HG02588 (cell line): ENCODE results near the gene STARD13.
A peak's percentile ranks its signal among the peaks of the same experiment; 100 is the strongest.

Experiments used
- ATAC-seq: cut with Tn5 transposase; IDR thresholded peaks from one replicate; pipeline ENCODE4 v1.9.1; 2021; ENCODE audit warnings: mild to moderate bottlenecking, moderate library complexity; ENCODE audit not compliant: unreplicated experiment

STARD13 gene

DNA sequence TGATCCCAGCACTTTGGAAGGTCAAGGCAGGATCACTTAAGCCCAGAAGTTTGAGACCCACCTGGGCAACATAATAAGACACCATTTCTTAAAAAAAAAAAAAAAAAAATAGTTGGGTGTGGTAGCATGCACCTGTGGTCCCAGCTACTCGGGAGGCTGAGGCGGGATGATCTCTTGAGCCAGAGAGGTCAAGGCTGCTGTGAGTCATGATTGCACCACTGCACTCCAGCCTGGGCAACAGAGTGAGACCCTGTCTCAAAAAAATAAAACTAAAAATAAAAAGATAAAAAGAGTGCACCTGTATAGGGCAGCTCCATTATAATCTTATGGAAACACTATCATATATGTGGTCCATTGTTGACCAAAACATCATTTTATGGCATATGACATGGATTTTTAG lies 25.5 kb upstream of the STARD13 start:
- no peak for ATAC-seq

DNA sequence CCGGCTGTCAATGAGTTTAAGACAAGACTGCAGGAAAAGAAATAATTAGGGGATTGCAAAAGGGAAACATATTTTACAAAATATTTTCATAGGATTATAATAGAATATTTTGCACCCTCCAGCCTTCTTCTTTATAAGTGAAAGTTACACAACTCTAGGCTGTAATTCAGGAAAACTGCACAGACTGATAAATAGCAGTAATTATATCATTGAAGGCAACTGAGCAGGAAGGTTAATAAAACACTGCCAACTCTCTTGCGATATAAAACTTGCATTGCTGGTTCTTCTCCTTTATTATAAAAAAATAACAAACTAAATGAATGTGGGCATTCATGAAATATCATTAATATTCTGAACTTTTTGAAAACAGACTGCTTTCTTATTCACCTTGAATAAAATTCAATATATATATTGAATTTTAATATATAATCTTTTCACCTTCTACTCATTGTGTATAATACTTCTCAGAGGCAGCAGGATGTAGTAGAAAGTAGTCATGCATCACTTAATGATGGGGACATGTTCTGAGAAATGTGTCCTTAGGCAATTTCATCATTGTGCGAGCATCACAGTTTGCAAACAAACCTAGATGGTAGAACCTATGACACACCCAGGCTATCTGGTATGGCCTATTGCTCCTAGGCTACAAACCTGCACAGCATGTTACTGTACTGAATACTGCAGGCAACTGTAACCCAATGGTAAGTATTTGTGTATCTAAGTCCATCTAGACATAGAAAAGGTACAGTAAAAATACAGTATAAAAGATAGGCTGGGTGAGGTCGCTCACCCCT lies 24.9 kb upstream of the STARD13 start:
- ATAC-seq = no peak

DNA sequence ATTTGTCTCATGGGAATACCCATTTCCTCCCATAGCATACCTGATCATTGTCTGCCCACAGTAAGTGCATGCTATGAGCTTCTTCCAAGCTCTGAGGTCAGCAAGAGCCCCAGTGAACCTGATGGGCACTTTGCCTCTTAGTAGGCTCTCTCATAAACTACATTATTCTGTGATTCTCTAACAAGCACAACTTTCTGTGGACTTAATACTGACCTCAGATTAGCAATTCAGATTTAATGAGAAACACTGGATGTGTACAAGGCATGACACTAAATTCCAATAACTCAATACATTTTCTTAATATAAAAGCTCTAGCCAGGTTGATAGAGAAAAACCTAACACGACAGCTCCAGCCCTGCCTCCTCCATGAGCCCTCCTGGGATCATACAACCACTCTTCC lies 23.3 kb upstream of the STARD13 start:
- no peak for ATAC-seq

DNA sequence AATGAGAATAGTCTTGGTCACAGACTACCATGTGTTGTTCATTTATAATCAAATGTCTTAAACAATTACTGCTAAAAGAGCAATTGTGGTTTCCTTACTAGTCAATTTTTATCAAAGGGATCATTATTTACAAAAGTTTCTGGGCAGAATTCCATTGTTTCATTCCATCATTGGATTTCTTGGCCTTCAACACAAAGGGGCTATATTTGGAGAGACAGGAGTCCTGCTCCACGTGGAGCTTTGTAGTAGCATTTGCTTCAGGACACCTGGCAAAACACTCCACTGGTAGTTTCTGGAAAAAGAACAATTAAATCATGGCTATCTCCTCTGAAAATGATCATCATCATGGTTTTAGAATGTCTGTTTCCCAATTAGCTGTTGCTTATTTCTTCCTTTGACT lies 22.3 kb upstream of the STARD13 start:
- ATAC-seq = no peak

DNA sequence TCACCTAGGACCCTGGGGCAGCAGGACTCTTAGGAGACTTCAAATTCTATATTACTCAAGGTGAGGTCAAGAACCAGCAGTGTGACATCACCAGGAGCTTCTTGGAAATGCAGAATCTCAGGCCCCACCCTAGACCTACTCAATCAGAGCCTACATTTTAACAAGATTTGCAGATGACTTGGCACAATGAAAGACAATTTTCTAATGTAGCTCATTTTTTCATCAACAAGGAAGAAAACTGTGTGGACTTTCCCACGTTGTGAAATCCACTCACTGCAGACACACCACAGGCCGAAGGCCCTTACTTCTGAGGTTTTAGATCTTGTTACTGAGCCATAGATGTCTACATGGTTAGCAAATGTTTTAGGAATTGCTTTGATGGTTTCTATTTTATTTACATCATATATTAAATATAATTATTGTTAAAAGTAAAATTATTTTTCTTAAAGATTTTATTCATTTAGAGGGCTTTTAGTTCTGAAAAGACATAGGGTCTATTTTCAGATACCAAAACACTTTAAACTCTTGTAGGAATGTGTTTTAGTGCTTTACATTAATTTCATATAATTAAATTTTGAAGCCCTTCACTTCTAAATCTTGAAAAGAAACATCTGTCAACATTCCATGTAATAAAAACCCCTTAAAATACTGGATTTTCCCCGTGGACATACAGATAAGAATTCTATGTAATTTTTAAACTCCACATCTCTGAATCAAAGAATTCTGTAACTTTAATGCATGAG lies 18.5 kb upstream of the STARD13 start:
- no peak for ATAC-seq

DNA sequence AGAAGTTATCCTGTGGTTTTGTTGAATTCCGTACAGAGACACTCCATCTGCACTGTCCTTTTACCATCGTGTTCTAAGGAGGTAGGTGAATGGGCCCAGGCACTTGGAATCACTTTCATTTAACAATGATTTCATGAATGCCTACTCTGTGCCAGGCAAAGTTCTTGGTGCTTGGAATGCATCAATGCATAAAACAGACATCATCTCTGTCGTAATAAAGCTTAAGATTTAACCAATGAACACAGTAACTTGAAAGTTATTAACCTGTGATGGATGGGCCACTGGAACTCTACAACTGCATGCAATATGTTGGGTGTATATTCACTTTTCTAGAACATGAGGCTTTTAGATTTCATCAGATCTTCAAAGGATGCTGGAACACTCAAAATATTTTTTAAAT lies 14.1 kb upstream of the STARD13 start:
- no peak for ATAC-seq

DNA sequence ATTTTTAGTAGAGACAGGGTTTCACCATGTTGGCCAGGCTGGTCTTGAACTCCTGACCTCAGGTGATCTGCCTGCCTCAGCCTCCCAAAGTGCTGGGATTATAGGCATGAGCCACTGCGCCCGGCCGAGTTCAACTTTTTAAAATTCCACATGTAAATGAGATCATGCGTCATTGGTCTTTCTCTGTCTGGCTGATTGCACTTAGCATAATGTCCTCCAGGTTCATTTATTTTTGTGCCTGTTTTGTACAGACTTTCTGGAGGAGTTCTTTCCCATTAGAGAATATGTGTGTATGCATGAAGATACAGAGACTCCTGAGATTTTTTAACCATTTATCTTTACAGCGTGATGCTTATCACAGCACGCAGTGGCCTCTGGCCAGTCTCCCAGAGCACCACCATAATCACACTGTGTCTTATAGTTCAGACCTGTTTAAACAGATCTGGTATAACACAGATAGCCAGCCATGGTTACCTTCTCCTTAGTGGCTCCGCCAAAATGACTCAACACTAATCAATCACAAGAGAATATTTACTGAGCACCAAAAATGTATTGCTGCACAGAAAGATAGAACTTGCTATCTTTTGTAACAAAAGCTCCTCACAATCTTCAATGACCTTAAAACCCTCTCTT lies 11.4 kb upstream of the STARD13 start:
- no peak for ATAC-seq

DNA sequence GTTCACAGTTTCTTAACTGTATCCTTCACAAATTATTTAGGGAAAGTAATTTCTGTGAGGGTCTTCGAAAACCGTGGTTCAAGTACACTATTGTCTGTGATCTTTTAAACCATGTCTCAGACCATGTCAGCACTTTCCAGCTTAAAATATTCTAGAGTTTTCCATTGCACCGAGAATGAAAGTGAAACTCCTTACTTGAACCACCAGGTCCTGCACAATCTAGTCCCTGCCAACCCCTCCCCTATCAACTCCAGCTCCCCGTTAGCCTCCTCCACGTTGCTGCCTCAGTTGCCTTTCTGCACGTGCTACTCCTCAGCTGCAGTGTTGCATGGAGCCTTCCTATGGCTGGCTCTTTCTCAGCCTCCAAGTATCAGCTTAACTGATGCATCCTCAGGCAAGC lies 7.2 kb upstream of the STARD13 start:
- ATAC-seq = no peak

DNA sequence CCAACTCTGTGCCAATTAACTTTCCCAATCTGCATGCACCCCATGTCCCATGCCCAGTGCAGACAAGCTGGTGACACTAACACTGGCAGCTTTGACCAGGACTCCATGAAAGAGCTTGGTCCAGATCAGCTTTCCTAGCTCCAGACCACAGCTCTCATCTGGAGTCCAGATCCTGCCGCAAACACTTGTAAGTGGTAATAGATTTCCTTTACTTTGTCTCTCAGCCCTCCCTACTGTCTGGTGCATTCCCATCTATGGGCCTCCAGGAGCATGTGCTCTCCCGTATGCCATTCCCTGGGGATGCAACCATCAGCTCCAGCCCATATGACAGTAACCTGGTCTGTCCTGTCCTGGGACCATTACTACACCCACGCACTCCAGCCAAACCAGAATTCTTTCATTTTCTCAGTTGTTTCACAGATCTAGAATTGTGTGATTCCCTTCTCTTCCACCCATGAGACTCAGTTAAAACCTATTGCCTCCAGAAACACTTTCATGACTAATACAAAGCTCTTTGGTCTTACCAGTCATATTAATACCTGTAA lies 4.9 kb upstream of the STARD13 start:
- ATAC-seq = no peak

DNA sequence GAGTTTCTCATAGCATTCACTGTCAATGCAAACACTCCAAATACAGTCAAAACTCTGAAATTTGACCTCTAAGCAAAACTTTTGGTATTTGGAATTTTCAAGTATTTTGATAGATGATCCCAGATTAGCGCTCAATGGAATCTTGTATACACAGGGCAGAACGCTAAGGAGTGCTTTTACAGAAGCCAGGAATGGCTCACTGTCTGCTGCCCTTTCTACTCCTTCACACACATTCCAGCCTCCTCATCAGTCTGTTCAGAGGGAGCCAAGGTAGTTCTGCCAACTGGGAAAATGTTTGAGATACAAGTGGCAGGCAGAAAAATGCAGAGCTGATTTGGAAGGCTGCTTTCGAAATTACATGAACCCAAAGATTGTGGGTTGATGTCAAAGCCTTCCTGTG lies 4.4 kb upstream of the STARD13 start:
- ATAC-seq = no peak

DNA sequence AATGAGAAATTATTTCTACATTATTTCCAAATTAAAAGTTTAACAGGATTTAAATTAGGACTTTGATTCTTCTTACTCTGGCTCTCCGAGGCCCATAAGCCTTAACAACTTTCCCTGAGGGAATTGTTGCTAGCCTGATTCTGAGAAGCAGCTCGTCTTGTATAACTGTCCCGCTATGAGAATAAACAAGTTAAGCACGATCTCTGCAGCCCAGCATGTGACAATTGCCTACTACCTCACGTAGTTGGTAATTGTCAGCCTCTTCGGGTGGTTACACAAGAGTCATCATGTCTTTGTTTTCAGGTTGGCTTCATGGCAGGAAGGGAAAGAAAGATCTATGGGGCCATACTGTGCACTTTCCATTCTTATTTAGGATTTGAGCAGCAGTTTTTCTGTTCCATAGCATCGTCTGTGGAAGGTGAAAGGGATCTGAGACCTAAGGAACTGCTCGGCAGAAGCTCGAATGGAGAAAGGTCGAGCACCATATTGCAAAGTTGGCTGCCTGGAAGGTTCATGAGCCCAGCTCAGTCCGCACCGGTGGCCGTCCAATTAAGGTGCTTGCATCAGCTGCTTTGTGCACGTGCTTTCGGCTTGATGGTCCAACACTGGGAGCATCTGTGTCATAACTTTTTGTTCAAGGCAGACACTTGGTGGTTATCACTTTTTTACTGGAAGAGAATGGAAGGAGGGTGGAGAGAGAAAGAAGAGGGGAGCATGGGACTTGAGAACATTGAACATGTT lies 1.8 kb upstream of the STARD13 start:
- ATAC-seq = no peak

DNA sequence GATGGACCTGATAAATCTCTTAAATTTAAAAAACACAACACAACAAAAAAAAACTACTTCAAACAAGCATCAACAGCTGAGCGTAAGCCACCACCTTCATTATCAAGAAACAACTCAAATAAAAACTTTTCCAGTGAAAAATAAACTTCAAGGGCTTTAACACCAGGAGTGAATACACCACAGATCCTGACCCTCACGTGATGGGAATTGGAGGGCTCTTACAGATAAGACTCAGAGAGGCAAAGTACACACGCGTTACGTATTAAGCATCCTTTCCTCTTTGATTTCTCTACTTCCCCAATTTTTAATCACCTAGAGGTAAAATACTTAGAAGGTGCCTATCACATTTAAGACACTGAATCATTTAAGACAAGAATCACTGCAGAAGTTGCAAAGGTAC lies 573 bp upstream of the STARD13 start:
- ATAC-seq = no peak

DNA sequence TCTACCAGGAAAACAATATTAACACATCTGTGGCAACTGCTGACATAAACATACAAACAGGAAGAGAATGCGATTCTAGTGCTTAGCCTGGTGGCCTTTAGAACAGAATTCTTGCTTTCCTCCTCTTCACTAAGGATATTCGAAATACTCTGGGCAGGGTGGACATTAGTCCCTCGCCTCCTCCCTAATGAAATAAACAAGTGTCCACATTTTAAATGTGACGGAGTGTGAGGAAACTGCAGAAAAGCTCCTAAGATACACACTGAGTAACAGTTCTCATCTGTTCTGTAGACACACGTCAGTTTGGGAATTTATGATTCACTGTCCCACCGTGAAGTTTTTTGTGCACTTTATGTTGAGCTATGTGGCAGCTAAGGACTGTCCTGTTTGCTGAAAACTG lies 639 bp downstream of the STARD13 start:
- peak; percentile 17 for ATAC-seq

DNA sequence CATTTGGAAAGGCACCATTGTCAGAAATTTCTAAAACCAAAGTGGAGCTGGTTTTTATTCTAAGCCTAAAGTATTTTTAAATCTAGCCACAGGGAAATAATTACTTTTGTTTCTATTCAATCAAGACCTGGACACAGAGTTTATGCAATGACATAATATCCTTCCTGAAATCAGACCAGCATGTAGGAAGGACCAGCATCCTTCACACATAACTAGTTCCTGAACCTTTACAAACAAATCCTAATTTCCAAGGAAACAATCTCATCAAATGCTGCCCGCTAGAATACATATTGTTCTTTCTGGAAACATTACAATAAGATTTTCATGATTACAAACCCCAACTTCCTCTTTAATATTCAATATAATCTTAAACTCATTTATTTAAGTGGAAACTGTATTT lies 1.5 kb downstream of the STARD13 start:
- ATAC-seq = no peak

DNA sequence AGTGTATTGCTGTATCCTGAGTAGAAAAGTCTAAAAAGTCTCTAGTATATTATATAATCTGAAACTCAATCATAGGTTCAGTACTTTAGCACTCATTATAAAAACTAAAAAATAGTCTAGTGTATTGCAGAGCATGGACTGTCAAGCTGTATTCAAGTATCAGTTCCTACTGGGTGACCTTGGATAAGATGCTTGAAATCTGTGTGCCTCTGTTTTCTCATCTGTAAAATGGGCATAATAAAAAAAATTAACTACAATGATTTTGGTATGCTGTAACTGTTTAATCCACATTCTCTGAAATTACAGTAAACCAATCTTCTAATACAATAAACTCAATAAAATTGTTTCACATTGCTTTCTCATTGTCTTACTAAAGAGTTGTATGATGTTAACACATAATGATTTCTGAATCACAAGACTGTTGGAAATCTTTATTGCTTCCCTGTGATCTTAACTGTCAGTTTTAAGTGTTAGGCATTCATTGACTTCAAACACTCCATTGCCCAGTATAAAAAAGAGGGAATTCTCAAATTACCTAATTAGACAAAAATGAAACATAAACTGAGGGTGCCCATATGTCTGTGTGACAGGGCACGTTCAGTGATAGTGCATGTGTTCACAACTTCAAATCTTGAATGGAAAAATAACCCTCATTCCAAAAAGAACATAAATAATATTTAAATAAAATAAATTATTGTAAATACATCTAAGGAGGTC lies 2.2 kb downstream of the STARD13 start:
- ATAC-seq = no peak

DNA sequence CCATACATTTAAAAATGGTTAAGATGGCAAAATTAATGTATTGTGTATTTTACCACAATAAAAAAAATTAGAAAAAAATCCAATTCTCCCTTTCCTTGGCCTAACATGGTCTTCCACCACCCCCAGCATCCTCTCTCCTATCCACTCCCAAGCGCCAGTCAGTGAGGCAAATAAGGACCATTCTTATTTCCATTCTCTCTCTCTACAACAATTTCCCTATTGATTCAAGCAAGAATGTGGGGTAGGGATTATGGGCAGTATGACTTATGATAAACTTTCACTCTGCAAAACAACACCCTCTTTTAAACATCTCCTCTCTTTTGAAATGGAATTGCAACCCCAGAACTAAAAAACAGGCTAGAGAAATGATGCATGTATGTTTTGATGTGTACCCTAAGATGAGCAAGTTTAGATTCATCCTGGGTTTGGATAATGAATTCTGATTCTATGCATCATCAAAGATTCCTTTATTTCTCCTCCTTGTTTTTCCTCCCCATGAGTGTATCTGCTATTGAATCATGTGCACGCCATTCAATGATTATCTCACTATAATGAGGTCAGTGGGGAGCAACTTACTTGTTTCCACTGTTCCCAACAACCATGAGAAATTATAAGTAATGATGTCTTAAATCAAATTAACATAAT lies 3.5 kb downstream of the STARD13 start:
- no peak for ATAC-seq

DNA sequence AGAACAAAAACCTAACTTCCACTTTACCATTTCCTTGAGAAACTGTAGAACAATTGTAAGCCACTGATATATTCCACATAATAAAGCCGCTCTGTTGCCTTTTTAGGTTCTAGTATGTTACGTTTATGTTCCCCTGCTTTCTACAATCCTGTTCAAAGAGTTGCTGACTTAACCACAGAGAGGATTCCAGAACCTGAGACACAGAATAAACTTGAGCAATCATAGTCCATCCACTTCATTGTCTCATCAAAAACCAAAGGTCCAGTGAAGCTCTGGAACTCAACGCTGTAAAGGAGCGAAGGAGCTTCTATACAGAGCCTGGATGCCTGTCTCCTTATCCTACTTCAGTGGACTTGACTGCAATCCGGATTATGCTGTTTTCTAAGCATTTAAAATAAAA lies 4.6 kb downstream of the STARD13 start:
- ATAC-seq = no peak

DNA sequence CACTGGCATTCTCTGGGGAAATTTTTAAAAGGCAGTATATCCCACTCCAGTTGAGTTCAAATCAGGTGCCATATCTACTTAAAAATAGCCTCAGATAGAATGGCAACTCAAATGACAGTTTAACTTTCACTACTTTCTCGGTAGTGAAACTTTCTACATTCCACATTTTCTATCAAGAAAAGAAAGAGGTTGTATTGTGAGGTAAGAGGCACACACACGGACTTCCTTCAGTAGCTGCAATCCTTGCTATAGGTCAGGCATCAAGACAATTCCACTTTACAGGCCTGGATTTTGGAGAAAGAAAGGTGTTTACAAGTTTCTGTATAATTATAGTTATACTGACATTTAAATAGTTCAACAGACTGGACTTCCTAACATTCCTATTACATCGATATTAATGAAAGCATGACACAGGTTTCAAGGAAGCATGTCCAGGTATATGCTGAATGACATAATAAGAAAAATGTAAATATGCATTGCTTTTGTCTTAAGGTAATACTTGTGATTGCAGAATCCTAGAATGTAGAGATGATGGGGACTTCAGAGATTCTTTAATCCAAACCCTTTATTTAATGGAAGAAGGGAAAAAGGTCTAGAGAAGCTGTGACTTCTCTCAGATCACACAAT lies 5.2 kb downstream of the STARD13 start:
- ATAC-seq = no peak
